Liver (tissue), 9 donors: Measurements from ENCODE around the gene MAPKBP1. TPM values are rescaled to one million over a fixed set of nuclear protein-coding genes. Genes with fewer than 3 reads are reported as not detected.

Experiments used
- DNase-seq: peaks from one replicate; pipeline ENCODE4 v3.0.0-alpha.2; 2017; ENCODE audit warnings: low spot score
- H3K27ac ChIP-seq, 2 donors: one replicate each; pipeline ENCODE4 v1.7.0; 2013; ENCODE audit warnings: inconsistent platforms in 2 of 2, low read length in 2 of 2, control low read depth in 1 of 2, low read depth in 1 of 2, mild to moderate bottlenecking in 1 of 2
- H3K27me3 ChIP-seq, 4 donors: one replicate each; pipeline versions ENCODE4 v1.6.1 to v1.7.0; 2013; ENCODE audit warnings: low read length in 3 of 4, inconsistent platforms in 1 of 4, mild to moderate bottlenecking in 1 of 4, moderate library complexity in 1 of 4; ENCODE audit not compliant: control insufficient read depth in 4 of 4, insufficient read depth in 4 of 4
- H3K36me3 ChIP-seq, 4 donors: one replicate each; pipeline versions ENCODE4 v1.6.1 to v1.7.0; 2013; ENCODE audit warnings: low read length in 3 of 4, mild to moderate bottlenecking in 3 of 4, low read depth in 1 of 4, moderate library complexity in 1 of 4; ENCODE audit not compliant: control insufficient read depth in 4 of 4, insufficient read depth in 3 of 4
- H3K4me1 ChIP-seq, 4 donors: one replicate each; pipeline versions ENCODE4 v1.6.1 to v1.7.0; 2013; ENCODE audit warnings: low read length in 3 of 4, mild to moderate bottlenecking in 3 of 4, moderate library complexity in 1 of 4; ENCODE audit not compliant: control insufficient read depth in 4 of 4, insufficient read depth in 4 of 4
- H3K4me3 ChIP-seq, 3 donors: one replicate each; pipeline versions ENCODE4 v1.6.1 to v1.7.0; 2013; ENCODE audit warnings: low read length in 3 of 3, control low read depth in 1 of 3, low read depth in 1 of 3, mild to moderate bottlenecking in 1 of 3
- H3K9ac ChIP-seq, 2 donors: one replicate each; pipeline ENCODE4 v1.7.0; 2013; ENCODE audit warnings: low read length in 2 of 2, mild to moderate bottlenecking in 2 of 2, moderate library complexity in 2 of 2, control low read depth in 1 of 2, low read depth in 1 of 2
- H3K9me3 ChIP-seq, 4 donors: one replicate each; pipeline versions ENCODE4 v1.6.1 to v1.7.0; 2013; ENCODE audit warnings: low read length in 3 of 4; ENCODE audit not compliant: control insufficient read depth in 4 of 4
- ATF3 ChIP-seq: IDR thresholded peaks from 2 replicates; pipeline ENCODE4 v1.6.1; 2016; ENCODE audit warnings: antibody characterized with exemption
- CTCF ChIP-seq: fragments of 150-350 bp; IDR thresholded peaks from 2 replicates; pipeline ENCODE4 v1.5.1; 2017; ENCODE audit warnings: improper control_type of control experiment, low read depth, low read length; ENCODE audit not compliant: missing input control
- EGR1 ChIP-seq, 2 donors: IDR thresholded peaks; 2 replicates each; pipeline ENCODE4 v1.6.1; 2016 to 2018; ENCODE audit warnings: antibody characterized with exemption in 2 of 2, low read depth in 2 of 2
- FOXA1 ChIP-seq: IDR thresholded peaks from 2 replicates; pipeline ENCODE4 v1.6.1; 2016; ENCODE audit warnings: antibody characterized with exemption
- FOXA2 ChIP-seq: IDR thresholded peaks from 2 replicates; pipeline ENCODE4 v1.6.1; 2016; ENCODE audit warnings: antibody characterized with exemption
- GABPA ChIP-seq, 2 donors: IDR thresholded peaks in 1 of 2; conservative IDR thresholded peaks in 1 of 2; 2 replicates each; pipeline ENCODE4 v1.6.1; 2016; ENCODE audit warnings: antibody characterized with exemption in 2 of 2, mild to moderate bottlenecking in 1 of 2, moderate library complexity in 1 of 2
- HNF4A ChIP-seq, 2 donors: conservative IDR thresholded peaks; 2 replicates each; pipeline ENCODE4 v1.6.1; 2016; ENCODE audit warnings: antibody characterized with exemption in 2 of 2, mild to moderate bottlenecking in 2 of 2
- HNF4G ChIP-seq: IDR thresholded peaks from 2 replicates; pipeline ENCODE4 v1.6.1; 2016; ENCODE audit warnings: antibody characterized with exemption
- JUND ChIP-seq, 2 donors: IDR thresholded peaks; 2 replicates each; pipeline ENCODE4 v1.6.1; 2016; ENCODE audit warnings: antibody characterized with exemption in 2 of 2
- MAX ChIP-seq: IDR thresholded peaks from 2 replicates; pipeline ENCODE4 v1.6.1; 2016; ENCODE audit warnings: antibody characterized with exemption
- NR2F2 ChIP-seq: IDR thresholded peaks from 2 replicates; pipeline ENCODE4 v1.6.1; 2016; ENCODE audit warnings: antibody characterized with exemption
- RAD21 ChIP-seq, 2 donors: IDR thresholded peaks; 2 replicates each; pipeline ENCODE4 v1.6.1; 2016; ENCODE audit warnings: antibody characterized with exemption in 2 of 2, mild to moderate bottlenecking in 2 of 2
- REST ChIP-seq: IDR thresholded peaks from 2 replicates; pipeline ENCODE4 v1.6.1; 2016; ENCODE audit warnings: antibody characterized with exemption, mild to moderate bottlenecking
- RXRA ChIP-seq, 2 donors: IDR thresholded peaks; 2 replicates each; pipeline ENCODE4 v1.6.1; 2017 to 2018; ENCODE audit warnings: antibody characterized with exemption in 2 of 2, mild to moderate bottlenecking in 1 of 2
- SP1 ChIP-seq: IDR thresholded peaks from 2 replicates; pipeline ENCODE4 v1.6.1; 2018; ENCODE audit warnings: antibody characterized with exemption, mild to moderate bottlenecking
- TAF1 ChIP-seq: conservative IDR thresholded peaks from 2 replicates; pipeline ENCODE4 v1.6.1; 2016; ENCODE audit warnings: antibody characterized with exemption, mild to moderate bottlenecking
- YY1 ChIP-seq: IDR thresholded peaks from 2 replicates; pipeline ENCODE4 v1.6.1; 2016; ENCODE audit warnings: antibody characterized with exemption, mild to moderate bottlenecking
- ZBTB33 ChIP-seq: IDR thresholded peaks from 2 replicates; pipeline ENCODE4 v1.6.1; 2016; ENCODE audit warnings: antibody characterized with exemption
- WGBS: extraction: QIAGEN DNeasy Blood & Tissue Kit; methylation state at CpG from one replicate; pipeline ENCODE4 v1.1.7; 2013; 5-methylcytosine and 5-hydroxymethylcytosine counted together
- polyA plus RNA-seq, 2 donors: library from polyadenylated mRNA; stranded (reverse) in 1 of 2; unstranded in 1 of 2; fragments of 200-250 nt in 1 of 2; fragments of >200 nt in 1 of 2; fragmentation: Nextera tagmentation in 1 of 2; extraction: Ambion mirVana in 1 of 2; gene quantifications; one replicate each; pipeline versions ENCODE4 v1.2.1 to v1.2.3, GENCODE V29; 2013 to 2015
- total RNA-seq, 2 donors: library from RNA; depleted of rRNA; stranded (reverse); fragments of >200 nt; gene quantifications; one replicate each; pipeline ENCODE4 v1.2.3, GENCODE V29; 2014
- donor health status: healthy.
- donor health status: healthy.
- donor health status: healthy.
- donor health status: healthy.
- donor health status: healthy.

The MAPKBP1 gene
- total and polyA plus RNA-seq, 4 donors, result 0.89 to 10.3 (median 2.7) TPM

- TF ChIP-seq REST (no peak), RAD21 (IDR thresholded peaks at IDR 0.05) (no peak)
Measured at GRCh38 chr15:41848631-41849030, 74.3 kb downstream of the MAPKBP1 start (continued).

- Histone ChIP-seq H3K4me1 (no peaks in the 10 kb centered on the region), H3K9ac (no peak overlapping the region), H3K9me3 (no peaks in the 10 kb centered on the region), H3K36me3 (peaks cover 8 to 45% (median 22%) of the 10 kb centered on the region in 4 donors), H3K4me3 (no peak overlapping the region), H3K27me3 (no peaks in the 10 kb centered on the region), H3K27ac (no peak overlapping the region)
- 91% methylated on average over 6 of the region's 6 CpGs for WGBS
- DNase-seq, result no peak
- TF ChIP-seq NR2F2 (no peak), JUND (IDR thresholded peaks at IDR 0.05) (no peak), ZBTB33 (no peak), MAX (no peak), ATF3 (no peak), EGR1 (IDR thresholded peaks at IDR 0.05; ENCODE audit: low read depth in 2 of 2) (no peak), FOXA2 (no peak), REST (no peak), FOXA1 (no peak), HNF4G (no peak), YY1 (no peak), TAF1 (no peak), RAD21 (IDR thresholded peaks at IDR 0.05) (no peak), HNF4A (conservative IDR thresholded peaks at IDR 0.05) (no peak), GABPA (IDR thresholded peaks at IDR 0.05 in 1 of 2, conservative IDR thresholded peaks at IDR 0.05 in 1 of 2) (no peak), SP1 (no peak), RXRA (IDR thresholded peaks at IDR 0.05) (no peak), CTCF (no peak)
Measured at GRCh38 chr15:41849204-41849603, 74.9 kb downstream of the MAPKBP1 start.
